SK-N-SH (cell line): ENCODE data around the gene MADCAM1. TPM values are rescaled to one million over a fixed set of nuclear protein-coding genes. Genes with fewer than 3 reads are reported as not detected.

Source experiments
- CTCF ChIA-PET: fragments of 300-600, 350-600 bp; formaldehyde crosslinking; extraction: SDS; loops from one replicate; lab custom pipeline; 2021; lab: Yijun Ruan, JAX
- POLR2A ChIA-PET: fragments of 350-600 bp; sonication (Branson Sonifier 250); formaldehyde crosslinking; extraction: SDS; loops from one replicate; lab custom pipeline; 2020; ENCODE audit warnings: antibody characterized with exemption, inconsistent platforms; lab: Yijun Ruan, JAX
- DNase-seq: peaks from one replicate; pipeline ENCODE4 v3.0.0; 2012
- H2AFZ ChIP-seq: fragments of 200-600 bp; sonication (generic); 2 replicates; pipeline ENCODE4 v1.8.1; 2016; ENCODE audit warnings: antibody characterized with exemption, mild to moderate bottlenecking, low read depth
- H3F3A ChIP-seq: fragments of 200-600 bp; sonication (generic); replicated peaks from 2 replicates; pipeline ENCODE3; 2016; ENCODE audit warnings: antibody characterized with exemption, mild to moderate bottlenecking; ENCODE audit not compliant: insufficient read depth
- H3K27ac ChIP-seq, 2 experiments: fragments of 200-500 bp in 1 of 2; fragments of 200-600 bp in 1 of 2; sonication (Bioruptor generic) in 1 of 2; sonication (generic), shearing (Covaris generic) in 1 of 2; 2 replicates each; pipeline versions ENCODE4 v1.5.1 to v1.6.1; 2014 to 2016; ENCODE audit warnings: low read depth in 2 of 2, inconsistent platforms in 1 of 2, low read length in 1 of 2, mild to moderate bottlenecking in 1 of 2, mixed read lengths in 1 of 2
- H3K27me3 ChIP-seq: fragments of 200-600 bp; sonication (generic), shearing (Covaris generic); 2 replicates; pipeline ENCODE4 v1.6.1; 2016; ENCODE audit warnings: mixed run types; ENCODE audit not compliant: insufficient read depth
- H3K36me3 ChIP-seq, 2 experiments: fragments of 200-500 bp in 1 of 2; fragments of 200-600 bp in 1 of 2; sonication (Bioruptor generic) in 1 of 2; sonication (generic) in 1 of 2; replicated peaks in 1 of 2; 2 replicates each; pipeline versions ENCODE3 to v1.5.1; 2014 to 2016; ENCODE audit warnings: low read length in 1 of 2, mild to moderate bottlenecking in 1 of 2; ENCODE audit not compliant: insufficient read depth in 2 of 2, control insufficient read depth in 1 of 2
- H3K4me1 ChIP-seq, 2 experiments: fragments of 200-500 bp in 1 of 2; fragments of 200-600 bp in 1 of 2; sonication (Bioruptor generic) in 1 of 2; sonication (generic), shearing (Covaris generic) in 1 of 2; 2 replicates each; pipeline versions ENCODE4 v1.5.1 to v1.6.1; 2014 to 2016; ENCODE audit warnings: low read depth in 1 of 2, low read length in 1 of 2, mixed run types in 1 of 2; ENCODE audit not compliant: insufficient read depth in 2 of 2, control insufficient read depth in 1 of 2
- H3K4me2 ChIP-seq: fragments of 200-600 bp; sonication (generic), shearing (Covaris generic); 2 replicates; pipeline ENCODE4 v1.6.1; 2017; ENCODE audit warnings: mixed run types
- H3K4me3 ChIP-seq, 2 experiments: fragments of 200-500 bp in 1 of 2; fragments of 200-600 bp in 1 of 2; sonication (Bioruptor generic) in 1 of 2; sonication (generic), shearing (Covaris generic) in 1 of 2; 2 replicates each; pipeline versions ENCODE4 v1.5.1 to v1.8.1; 2014 to 2016; ENCODE audit warnings: low read depth in 2 of 2, inconsistent platforms in 1 of 2, low read length in 1 of 2, mild to moderate bottlenecking in 1 of 2, mixed read lengths in 1 of 2, moderate library complexity in 1 of 2
- H3K79me2 ChIP-seq: fragments of 200-600 bp; sonication (generic); 2 replicates; pipeline ENCODE4 v1.8.1; 2017; ENCODE audit warnings: mild to moderate bottlenecking; ENCODE audit not compliant: insufficient read depth
- H3K9ac ChIP-seq: fragments of 200-600 bp; sonication (generic); 2 replicates; pipeline ENCODE4 v1.6.1; 2017; ENCODE audit warnings: mixed run types
- H3K9me2 ChIP-seq: fragments of 200-600 bp; sonication (generic); 2 replicates; pipeline ENCODE4 v1.6.1; 2017; ENCODE audit warnings: mixed run types
- H3K9me3 ChIP-seq: fragments of 200-600 bp; sonication (generic); 2 replicates; pipeline ENCODE4 v1.6.1; 2017; ENCODE audit warnings: mixed run types, mild to moderate bottlenecking, moderate library complexity
- H4K20me1 ChIP-seq: fragments of 200-600 bp; sonication (generic); 2 replicates; pipeline ENCODE4 v1.6.1; 2017; ENCODE audit warnings: mild to moderate bottlenecking, mixed run types; ENCODE audit not compliant: insufficient read depth
- FOXM1 ChIP-seq: IDR thresholded peaks from 2 replicates; pipeline ENCODE4 v1.4.0; 2012; ENCODE audit warnings: low read depth, mild to moderate bottlenecking
- MXI1 ChIP-seq: IDR thresholded peaks from 2 replicates; pipeline ENCODE4 v1.6.1; 2012; ENCODE audit warnings: mild to moderate bottlenecking, low read depth, low read length, improper control_type of control experiment
- NRF1 ChIP-seq: IDR thresholded peaks from 2 replicates; pipeline ENCODE4 v1.6.1; 2012; ENCODE audit warnings: low read depth, mild to moderate bottlenecking, low read length
- RXRA ChIP-seq: IDR thresholded peaks from 2 replicates; pipeline ENCODE4 v1.4.0; 2012; ENCODE audit warnings: low read depth, mild to moderate bottlenecking, borderline replicate concordance
- SIN3A ChIP-seq: IDR thresholded peaks from 2 replicates; pipeline ENCODE4 v1.6.1; 2012; ENCODE audit warnings: low read depth, mild to moderate bottlenecking, low read length, moderate library complexity, borderline replicate concordance
- SMC3 ChIP-seq: IDR thresholded peaks from 2 replicates; pipeline ENCODE4 v1.6.1; 2012; ENCODE audit warnings: low read depth, low read length, improper control_type of control experiment
- TCF12 ChIP-seq: IDR thresholded peaks from 2 replicates; pipeline ENCODE4 v1.4.0; 2012
- WGBS: methylation state at CpG from one replicate; pipeline ENCODE4 v1.1.6; 2017; ENCODE audit warnings: low lambda C conversion rate; 5-methylcytosine and 5-hydroxymethylcytosine counted together
- polyA plus RNA-seq, 3 experiments: library from polyadenylated mRNA; depleted of rRNA; stranded (reverse); fragments of >200 nt; gene quantifications; 2 replicates each; pipeline ENCODE4 v1.2.3, GENCODE V29; 2012
- TF ChIP-seq, protein P1 (sequence below): IDR thresholded peaks from 2 replicates; pipeline ENCODE4 v1.4.0; 2012; ENCODE audit warnings: low read depth
- TF ChIP-seq, protein P2 (sequence below): fragments of 150-350 bp; IDR thresholded peaks from 2 replicates; pipeline ENCODE4 v1.6.1; 2016; ENCODE audit warnings: mild to moderate bottlenecking, low read depth, low read length

Gene MADCAM1
- 0.63 and 0.81 TPM in 2 replicates for polyA plus RNA-seq (2012; rRNA removed)
- 0.14 TPM in 2 replicates for polyA plus RNA-seq (2012; cell fraction: cytosol; rRNA removed)
- polyA plus RNA-seq (2012; cell fraction: nucleus; rRNA removed): 3.7 and 8.3 TPM in 2 replicates

DNA sequence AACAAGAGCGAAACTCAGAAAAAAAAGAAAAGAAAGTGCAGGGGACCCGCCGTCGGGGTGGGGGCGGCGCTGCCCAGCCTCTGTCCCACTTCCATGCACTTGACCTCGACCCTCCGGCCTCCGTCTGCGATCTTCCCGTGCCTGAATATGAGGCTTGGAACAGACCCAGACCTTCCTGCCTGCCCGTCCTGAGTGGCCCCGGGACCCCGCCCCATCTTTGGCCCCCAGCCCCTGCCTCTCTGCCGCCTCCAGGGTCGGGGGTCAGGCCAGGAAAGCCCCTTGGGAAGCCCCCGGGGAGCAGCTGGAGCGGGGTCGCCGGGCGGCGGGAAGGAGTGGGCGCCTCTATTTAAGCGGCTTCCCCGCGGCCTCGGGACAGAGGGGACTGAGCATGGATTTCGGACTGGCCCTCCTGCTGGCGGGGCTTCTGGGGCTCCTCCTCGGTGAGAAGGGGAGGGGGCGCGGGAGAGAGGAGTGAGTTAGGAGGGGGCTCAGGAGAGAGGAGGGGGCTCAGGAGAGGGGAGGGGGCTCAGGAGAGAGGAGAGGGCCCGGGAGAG is at the start of gene MADCAM1:
Gene MADCAM1 (plus strand): TSS at position 375 of the 554 bp plus-strand sequence. CDS start 14 bp downstream, at position 389.
- no peaks in the 10 kb centered on the region for H3K36me3 ChIP-seq
- no peaks in the 10 kb centered on the region for H3K9me2 ChIP-seq
- no peaks in the 10 kb centered on the region for H4K20me1 ChIP-seq
- peaks cover 8% of the 10 kb centered on the region for H3F3A ChIP-seq
- no peak within 1 kb of the TSS for H3K9ac ChIP-seq
- no peaks in the 10 kb centered on the region; a peak in 1 of 4 replicates for H3K4me1 ChIP-seq
- no peak within 1 kb of the TSS for H2AFZ ChIP-seq
- 37% methylated on average over 23 of the region's 33 CpGs for WGBS
- H3K9me3 ChIP-seq: no peaks in the 10 kb centered on the region
- H3K27ac ChIP-seq: no peak within 1 kb of the TSS
- TF ChIP-seq MXI1 (no peak), SIN3A (no peak), TCF12 (no peak), SMC3 (no peak), FOXM1 (no peak)
- TF ChIP-seq, protein P1, sequence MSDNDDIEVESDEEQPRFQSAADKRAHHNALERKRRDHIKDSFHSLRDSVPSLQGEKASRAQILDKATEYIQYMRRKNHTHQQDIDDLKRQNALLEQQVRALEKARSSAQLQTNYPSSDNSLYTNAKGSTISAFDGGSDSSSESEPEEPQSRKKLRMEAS: no peak
- TF ChIP-seq, all 33 proteins: peak for 0
- ChIA-PET CTCF (interaction anchor here (0.7 to 4.0 kb wide), 5 partner anchors 11 to 112 kb away, joined by 3 to 31 read pairs (median 4); partner anchors contain the start of gene TPGS1), POLR2A (no interaction called here)
- peaks cover 6% of the 10 kb centered on the region; the same call in 1 of the 2 replicates for H3K27me3 ChIP-seq
- peak within 1 kb of the TSS in 1 of 2 experiments; percentile 49; a peak in 1 of 4 replicates for H3K4me3 ChIP-seq
- no peak within 1 kb of the TSS for H3K4me2 ChIP-seq
- no peaks in the 10 kb centered on the region for H3K79me2 ChIP-seq
- DNase-seq: no peak

DNA sequence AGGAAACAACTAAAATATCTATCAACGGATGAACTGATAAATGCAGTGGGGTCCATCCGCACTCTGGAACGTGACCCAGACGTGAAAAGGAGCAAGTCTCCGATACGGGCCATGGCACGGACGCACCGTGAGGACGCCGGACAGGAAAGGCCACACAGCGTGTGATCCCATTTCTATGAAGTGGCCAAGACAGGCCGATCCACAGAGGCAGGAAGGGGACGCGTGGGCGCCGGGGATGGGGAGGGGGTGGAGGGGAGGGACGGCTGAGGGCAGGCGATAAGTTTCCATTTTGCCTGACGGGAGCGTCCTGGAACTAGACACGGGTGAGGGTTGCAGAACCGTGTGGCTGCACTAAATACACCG is 49.2 kb upstream of the MADCAM1 start:
- POLR2A ChIA-PET: no interaction called here
- H3K27me3 ChIP-seq: no peaks in the 10 kb centered on the region
- no peak overlapping the region for H3K4me3 ChIP-seq
- peaks cover 13% of the 10 kb centered on the region for H3F3A ChIP-seq
- no peak overlapping the region for H3K27ac ChIP-seq
- CTCF ChIA-PET: no interaction called here
- no peaks in the 10 kb centered on the region for H4K20me1 ChIP-seq
- DNase-seq: no peak
- no peak overlapping the region for H2AFZ ChIP-seq
- 84% methylated on average over 24 of the region's 24 CpGs for WGBS
- H3K4me1 ChIP-seq: peaks cover 0 to 9% of the 10 kb centered on the region in 2 experiments; a peak in 1 of 4 replicates
- H3K9me2 ChIP-seq: no peaks in the 10 kb centered on the region
- H3K79me2 ChIP-seq: no peaks in the 10 kb centered on the region
- no peaks in the 10 kb centered on the region for H3K36me3 ChIP-seq
- TF ChIP-seq, protein P2, sequence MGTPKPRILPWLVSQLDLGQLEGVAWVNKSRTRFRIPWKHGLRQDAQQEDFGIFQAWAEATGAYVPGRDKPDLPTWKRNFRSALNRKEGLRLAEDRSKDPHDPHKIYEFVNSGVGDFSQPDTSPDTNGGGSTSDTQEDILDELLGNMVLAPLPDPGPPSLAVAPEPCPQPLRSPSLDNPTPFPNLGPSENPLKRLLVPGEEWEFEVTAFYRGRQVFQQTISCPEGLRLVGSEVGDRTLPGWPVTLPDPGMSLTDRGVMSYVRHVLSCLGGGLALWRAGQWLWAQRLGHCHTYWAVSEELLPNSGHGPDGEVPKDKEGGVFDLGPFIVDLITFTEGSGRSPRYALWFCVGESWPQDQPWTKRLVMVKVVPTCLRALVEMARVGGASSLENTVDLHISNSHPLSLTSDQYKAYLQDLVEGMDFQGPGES: no peak
- TF ChIP-seq NRF1: no peak
- TF ChIP-seq FOXM1: no peak
- no peak for TF ChIP-seq RXRA
- no peaks in the 10 kb centered on the region for H3K9me3 ChIP-seq
- no peak overlapping the region for H3K4me2 ChIP-seq
- H3K9ac ChIP-seq: no peak overlapping the region
